Hindlimb muscle (tissue), 1 donor: ENCODE data around the gene THYN1. TPM values are rescaled to one million over a fixed set of nuclear protein-coding genes. Genes with fewer than 3 reads are reported as not detected.
A peak's percentile ranks its signal among the peaks of the same experiment; 100 is the strongest.
"Not testable (repeated sequence)": the region's sequence is repeated elsewhere in the genome, so short reads cannot be mapped to it uniquely, and the experiment has no call there.

ENCODE experiments used
- DNase-seq: peaks from one replicate; pipeline ENCODE4 v3.0.0-alpha.2; 2013
- polyA plus RNA-seq: library from polyadenylated mRNA; unstranded; fragments of 120-200 nt; gene quantifications from one replicate; pipeline ENCODE4 v1.2.1, GENCODE V29; 2013; ENCODE audit not compliant: insufficient read length

THYN1 gene
- polyA plus RNA-seq, result 31.9 TPM

- peak; percentile 97 for DNase-seq
These were observed at the start of gene THYN1, which contains the start of gene ACAD8 for GRCh38 chr11:134253188-134253993. THYN1 (minus strand) TSS chr11:134253352; CDS start chr11:134252882, 470 bp downstream. ACAD8 (plus strand) TSS chr11:134253568; CDS start chr11:134253601, 33 bp downstream.

GRCh38 chr11:134294664-134295063 is 41.5 kb upstream of the THYN1 start:
- no peak for DNase-seq

GRCh38 chr11:134293119-134294113 is 40.3 kb upstream of the THYN1 start:
- no peak for DNase-seq

GRCh38 chr11:134292661-134293060 is 39.5 kb upstream of the THYN1 start:
- no peak for DNase-seq

GRCh38 chr11:134291196-134291595 is 38.0 kb upstream of the THYN1 start:
- no peak for DNase-seq

- DNase-seq, result no peak
These were observed 37.5 kb upstream of the THYN1 start for GRCh38 chr11:134290646-134291045.

GRCh38 chr11:134289789-134290188 is 36.6 kb upstream of the THYN1 start:
- no peak for DNase-seq

GRCh38 chr11:134289167-134289566 is 36.0 kb upstream of the THYN1 start:
- DNase-seq, result no peak

GRCh38 chr11:134288486-134288885 is 35.3 kb upstream of the THYN1 start:
- no peak for DNase-seq

- no peak for DNase-seq
These were observed 34.4 kb upstream of the THYN1 start for GRCh38 chr11:134287561-134287960.

GRCh38 chr11:134284349-134284748 is 31.2 kb upstream of the THYN1 start:
- not testable (repeated sequence) for DNase-seq

- no peak for DNase-seq
These were observed 30.5 kb upstream of the THYN1 start for GRCh38 chr11:134283461-134284230.

- DNase-seq, result no peak
These were observed 29.2 kb upstream of the THYN1 start for GRCh38 chr11:134282121-134283045.

GRCh38 chr11:134281635-134282034 is 28.5 kb upstream of the THYN1 start:
- DNase-seq, result not testable (repeated sequence)

- no peak for DNase-seq
These were observed 25.2 kb upstream of the THYN1 start for GRCh38 chr11:134278356-134278755.

- DNase-seq, result no peak
These were observed 24.2 kb upstream of the THYN1 start for GRCh38 chr11:134277183-134278001.

GRCh38 chr11:134276396-134277182 is 23.4 kb upstream of the THYN1 start:
- no peak for DNase-seq

GRCh38 chr11:134275534-134276395 is 22.6 kb upstream of the THYN1 start, which contains the start of gene GLB1L3:
GLB1L3 (plus strand) TSS chr11:134276379; CDS start chr11:134276741, 362 bp downstream.
- no peak for DNase-seq
